MM.1S (cell line): ENCODE data around the gene RHBDL1.

Experiments
- DNase-seq: peaks from one replicate; pipeline ENCODE4 v3.0.0-alpha.2; 2015
- H2AFZ ChIP-seq: fragments of 300-600 bp; sonication (generic); 2 replicates; pipeline ENCODE4 v1.6.0; 2016; ENCODE audit warnings: antibody characterized with exemption, low read length
- H3F3A ChIP-seq: fragments of 300-600 bp; sonication (generic); 2 replicates; pipeline ENCODE4 v1.6.1; 2016; ENCODE audit warnings: mild to moderate bottlenecking, antibody characterized with exemption, low read length, moderate library complexity, mixed read lengths; ENCODE audit not compliant: insufficient read depth
- H3K27ac ChIP-seq: fragments of 300-600 bp; sonication (generic); 2 replicates; pipeline ENCODE4 v1.5.1; 2016; ENCODE audit warnings: mild to moderate bottlenecking, low read length
- H3K27me3 ChIP-seq: fragments of 300-600 bp; sonication (generic); replicated peaks from 2 replicates; pipeline ENCODE4 v1.6.0; 2016; ENCODE audit warnings: low read length; ENCODE audit not compliant: insufficient read depth
- H3K36me3 ChIP-seq: fragments of 300-600 bp; sonication (generic); replicated peaks from 2 replicates; pipeline ENCODE4 v1.6.1; 2016; ENCODE audit warnings: mild to moderate bottlenecking, low read length, mixed read lengths; ENCODE audit not compliant: insufficient read depth
- H3K4me1 ChIP-seq: fragments of 300-600 bp; sonication (generic); 2 replicates; pipeline ENCODE4 v1.6.1; 2016; ENCODE audit warnings: low read length, mixed read lengths
- H3K4me2 ChIP-seq: fragments of 300-600 bp; sonication (generic); 2 replicates; pipeline ENCODE4 v1.6.0; 2016; ENCODE audit warnings: low read depth, low read length
- H3K4me3 ChIP-seq: fragments of 300-600 bp; sonication (generic); 2 replicates; pipeline ENCODE4 v1.5.1; 2016; ENCODE audit warnings: low read length, mixed read lengths
- H3K79me2 ChIP-seq: fragments of 300-600 bp; sonication (generic); 2 replicates; pipeline ENCODE4 v1.6.1; 2016; ENCODE audit warnings: mixed run types, low read length, mixed read lengths
- H3K9ac ChIP-seq: fragments of 300-600 bp; sonication (generic); 2 replicates; pipeline ENCODE4 v1.6.1; 2016; ENCODE audit warnings: low read length, mixed read lengths
- H3K9me2 ChIP-seq: fragments of 300-600 bp; sonication (generic); replicated peaks from 2 replicates; pipeline ENCODE4 v1.6.1; 2016; ENCODE audit warnings: mild to moderate bottlenecking, low read length, mixed read lengths; ENCODE audit not compliant: insufficient read depth
- H3K9me3 ChIP-seq: fragments of 300-600 bp; sonication (generic); replicated peaks from 2 replicates; pipeline ENCODE4 v1.6.1; 2016; ENCODE audit warnings: mild to moderate bottlenecking, low read length, mixed read lengths; ENCODE audit not compliant: insufficient read depth
- H4K20me1 ChIP-seq: fragments of 300-600 bp; sonication (generic); 2 replicates; pipeline ENCODE4 v1.6.1; 2016; ENCODE audit warnings: mild to moderate bottlenecking, low read length, moderate library complexity, mixed read lengths; ENCODE audit not compliant: insufficient read depth
- EZH2 ChIP-seq: fragments of 300-600 bp; sonication (generic); optimal IDR thresholded peaks from 2 replicates; pipeline ENCODE3; 2017; ENCODE audit warnings: low read depth, mild to moderate bottlenecking, antibody characterized with exemption, low read length, mixed read lengths
- EZH2phosphoT487 ChIP-seq: fragments of 300-600 bp; sonication (generic); IDR thresholded peaks from 2 replicates; pipeline ENCODE4 v1.6.1; 2018; ENCODE audit warnings: antibody characterized with exemption, low read length
- TF ChIP-seq, protein P1 (sequence below): fragments of 300-600 bp; sonication (generic); IDR thresholded peaks from 2 replicates; pipeline ENCODE4 v1.5.1; 2016; ENCODE audit warnings: antibody characterized with exemption, low read length, mixed read lengths

Gene RHBDL1

DNA sequence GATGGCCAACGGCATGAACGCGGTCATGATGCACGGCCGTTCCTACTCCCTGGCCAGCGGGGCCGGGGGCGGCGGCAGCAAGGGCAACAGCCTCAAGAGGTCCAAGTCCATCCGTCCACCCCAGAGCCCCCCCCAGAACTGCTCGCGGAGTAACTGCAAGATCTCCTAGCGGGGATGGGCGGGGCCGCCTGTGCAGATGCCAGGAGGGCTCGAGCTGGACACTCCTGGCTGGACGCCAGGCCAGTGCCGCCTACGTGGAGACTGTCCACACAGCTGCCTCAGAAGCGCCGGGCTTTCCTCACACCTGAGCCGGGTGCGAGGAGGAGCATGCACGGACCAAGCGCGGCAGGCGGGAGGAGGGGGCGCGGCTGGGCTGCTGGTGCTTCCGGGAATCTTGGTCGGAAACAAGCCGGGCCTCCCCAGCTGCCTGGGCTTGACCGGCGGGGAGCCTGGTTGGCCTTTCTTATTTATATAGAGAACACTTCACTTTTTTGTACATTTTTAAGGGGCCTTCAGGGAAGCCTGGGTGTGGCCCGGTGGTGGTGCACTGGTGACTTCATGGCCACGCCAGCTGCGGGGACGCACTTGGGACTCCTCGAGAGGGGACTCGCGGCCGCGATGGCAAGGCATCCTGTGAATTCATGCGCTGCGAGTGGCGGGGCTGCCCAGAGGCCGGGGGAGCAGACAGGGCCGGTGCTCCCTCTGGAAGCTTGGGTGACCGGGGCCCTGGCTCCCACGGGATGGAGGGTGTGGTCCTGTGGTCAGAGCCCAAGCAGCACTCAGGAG, 47.8 kb upstream of the RHBDL1 start:
- TF ChIP-seq EZH2phosphoT487 (no peak), EZH2 (no peak)
- TF ChIP-seq, protein P1, sequence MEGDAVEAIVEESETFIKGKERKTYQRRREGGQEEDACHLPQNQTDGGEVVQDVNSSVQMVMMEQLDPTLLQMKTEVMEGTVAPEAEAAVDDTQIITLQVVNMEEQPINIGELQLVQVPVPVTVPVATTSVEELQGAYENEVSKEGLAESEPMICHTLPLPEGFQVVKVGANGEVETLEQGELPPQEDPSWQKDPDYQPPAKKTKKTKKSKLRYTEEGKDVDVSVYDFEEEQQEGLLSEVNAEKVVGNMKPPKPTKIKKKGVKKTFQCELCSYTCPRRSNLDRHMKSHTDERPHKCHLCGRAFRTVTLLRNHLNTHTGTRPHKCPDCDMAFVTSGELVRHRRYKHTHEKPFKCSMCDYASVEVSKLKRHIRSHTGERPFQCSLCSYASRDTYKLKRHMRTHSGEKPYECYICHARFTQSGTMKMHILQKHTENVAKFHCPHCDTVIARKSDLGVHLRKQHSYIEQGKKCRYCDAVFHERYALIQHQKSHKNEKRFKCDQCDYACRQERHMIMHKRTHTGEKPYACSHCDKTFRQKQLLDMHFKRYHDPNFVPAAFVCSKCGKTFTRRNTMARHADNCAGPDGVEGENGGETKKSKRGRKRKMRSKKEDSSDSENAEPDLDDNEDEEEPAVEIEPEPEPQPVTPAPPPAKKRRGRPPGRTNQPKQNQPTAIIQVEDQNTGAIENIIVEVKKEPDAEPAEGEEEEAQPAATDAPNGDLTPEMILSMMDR: no peak
- Histone ChIP-seq H3K27ac (no peak overlapping the region), H3K79me2 (no peaks in the 10 kb centered on the region), H4K20me1 (no peaks in the 10 kb centered on the region), H3K36me3 (no peaks in the 10 kb centered on the region), H3K4me1 (no peaks in the 10 kb centered on the region), H3F3A (no peaks in the 10 kb centered on the region), H2AFZ (no peak overlapping the region), H3K9ac (no peak overlapping the region), H3K9me3 (no peaks in the 10 kb centered on the region), H3K27me3 (no peaks in the 10 kb centered on the region), H3K9me2 (no peaks in the 10 kb centered on the region), H3K4me2 (no peak overlapping the region), H3K4me3 (no peak overlapping the region)
- DNase-seq: no peak

DNA sequence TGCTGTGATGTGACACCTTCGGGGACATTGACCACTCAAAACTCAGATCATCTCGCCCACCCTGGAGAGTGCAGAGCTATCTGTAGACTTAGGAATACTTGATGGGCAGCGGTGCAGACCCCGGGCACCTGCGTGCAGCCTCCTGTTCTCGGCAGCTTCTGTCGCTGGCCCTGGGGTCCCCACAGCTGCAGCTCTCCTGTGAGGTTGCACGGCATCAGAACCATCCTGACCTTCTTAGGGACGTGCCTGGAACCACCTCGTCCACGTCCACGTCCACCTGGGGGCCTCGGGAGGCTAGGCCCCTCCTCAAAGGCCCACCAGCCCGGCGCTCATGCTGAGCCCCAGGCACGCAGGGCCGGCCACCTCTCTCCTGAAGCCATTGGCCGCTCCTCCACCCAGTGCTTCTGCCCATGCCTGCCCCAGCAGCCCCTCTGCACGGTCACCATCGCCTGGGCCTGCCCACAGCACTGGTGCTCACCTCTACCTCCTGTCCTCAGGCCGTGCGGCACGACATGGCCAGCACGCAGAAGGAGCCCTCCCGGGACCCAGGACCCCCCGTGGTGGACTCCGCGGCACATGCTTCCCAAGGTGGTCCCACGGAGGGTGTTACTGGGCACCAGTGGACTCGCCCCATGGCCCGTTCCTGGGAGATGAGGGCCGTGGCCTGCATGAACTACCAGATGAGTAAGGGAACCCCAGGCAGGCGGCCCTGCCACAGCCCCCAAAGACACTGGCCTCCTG, 47.0 kb upstream of the RHBDL1 start:
- Histone ChIP-seq H4K20me1 (no peaks in the 10 kb centered on the region), H3K9me2 (no peaks in the 10 kb centered on the region), H3K4me1 (no peaks in the 10 kb centered on the region), H3K27me3 (no peaks in the 10 kb centered on the region), H3K79me2 (no peaks in the 10 kb centered on the region), H3K27ac (no peak overlapping the region), H3K36me3 (no peaks in the 10 kb centered on the region), H3F3A (no peaks in the 10 kb centered on the region), H3K4me3 (no peak overlapping the region), H3K4me2 (no peak overlapping the region), H3K9me3 (no peaks in the 10 kb centered on the region), H3K9ac (no peak overlapping the region), H2AFZ (no peak overlapping the region)
- DNase-seq: no peak
- TF ChIP-seq EZH2: no peak
- TF ChIP-seq, protein P1: no peak
- TF ChIP-seq EZH2phosphoT487: no peak

DNA sequence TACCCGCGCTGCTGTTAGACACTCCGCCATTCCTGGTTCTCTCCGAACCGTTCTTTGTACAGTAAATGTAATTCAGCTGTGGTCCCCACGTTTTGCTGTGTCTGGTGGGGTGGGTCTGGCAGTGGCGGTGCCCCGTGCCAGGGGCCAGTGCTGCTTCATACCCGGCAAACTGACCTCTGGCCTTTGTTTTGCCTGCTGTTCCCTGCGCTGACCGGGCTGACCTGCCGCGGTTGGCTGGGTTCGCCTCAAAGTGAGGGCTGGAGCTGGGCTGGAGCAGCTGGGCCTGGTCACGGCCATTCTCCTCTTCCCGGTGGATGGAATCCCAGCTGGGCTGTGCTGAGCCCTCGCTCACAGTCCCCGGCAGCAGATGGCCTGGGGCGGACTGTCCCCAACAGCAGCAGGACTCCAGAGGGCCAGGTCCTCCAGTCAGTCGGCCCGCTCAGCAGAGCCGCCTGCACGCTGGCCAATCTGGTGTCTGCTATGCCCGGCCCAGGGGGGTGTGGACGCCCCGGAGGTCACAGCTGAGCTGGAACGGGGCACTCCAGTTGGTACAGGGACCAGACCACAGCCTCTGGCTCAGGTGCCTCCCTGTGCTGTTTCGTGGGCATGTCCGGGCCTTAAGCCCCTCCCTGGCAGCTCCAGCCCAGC, 46.2 kb upstream of the RHBDL1 start:
- no peaks in the 10 kb centered on the region for H3K4me1 ChIP-seq

More for the DNA sequence above, 46.2 kb upstream of the RHBDL1 start:
- Histone ChIP-seq H3K9me3 (no peaks in the 10 kb centered on the region), H3K4me3 (no peak overlapping the region), H3K79me2 (no peaks in the 10 kb centered on the region), H3F3A (no peaks in the 10 kb centered on the region), H2AFZ (no peak overlapping the region), H3K27ac (no peak overlapping the region), H3K27me3 (no peaks in the 10 kb centered on the region), H4K20me1 (no peaks in the 10 kb centered on the region), H3K36me3 (no peaks in the 10 kb centered on the region), H3K4me2 (no peak overlapping the region), H3K9ac (no peak overlapping the region), H3K9me2 (no peaks in the 10 kb centered on the region)
- no peak for DNase-seq
- TF ChIP-seq EZH2 (no peak), EZH2phosphoT487 (no peak)
- TF ChIP-seq, protein P1: no peak
